DOHH2 (cell line): ENCODE data around the gene ITPR2.

Source experiments
- H3F3A ChIP-seq: fragments of 200-600 bp; sonication (generic), shearing (Covaris generic); 2 replicates; pipeline ENCODE4 v1.6.0; 2016; ENCODE audit warnings: antibody characterized with exemption, mild to moderate bottlenecking; ENCODE audit not compliant: control insufficient read depth, insufficient read depth
- H3K27ac ChIP-seq: fragments of 200-600 bp; sonication (generic); 2 replicates; pipeline ENCODE4 v1.5.1; 2014; ENCODE audit warnings: low read depth, mild to moderate bottlenecking, low read length, moderate library complexity
- H3K27me3 ChIP-seq: fragments of 200-600 bp; sonication (generic); 2 replicates; pipeline ENCODE4 v1.6.1; 2014; ENCODE audit warnings: mild to moderate bottlenecking, low read length, mixed read lengths; ENCODE audit not compliant: control insufficient read depth
- H3K36me3 ChIP-seq: fragments of 200-600 bp; sonication (generic); 2 replicates; pipeline ENCODE4 v1.6.1; 2014; ENCODE audit warnings: mild to moderate bottlenecking, low read length, moderate library complexity, mixed read lengths; ENCODE audit not compliant: control insufficient read depth
- H3K4me1 ChIP-seq: fragments of 200-600 bp; sonication (generic); 2 replicates; pipeline ENCODE4 v1.6.1; 2014; ENCODE audit warnings: mild to moderate bottlenecking, low read length, mixed read lengths; ENCODE audit not compliant: control insufficient read depth
- H3K4me2 ChIP-seq: fragments of 200-600 bp; sonication (generic); 2 replicates; pipeline ENCODE4 v1.6.0; 2014; ENCODE audit warnings: mild to moderate bottlenecking, low read length, moderate library complexity
- H3K4me3 ChIP-seq: fragments of 200-600 bp; sonication (generic); 2 replicates; pipeline ENCODE4 v1.5.1; 2014; ENCODE audit warnings: mild to moderate bottlenecking, low read length, mixed read lengths
- H3K79me2 ChIP-seq: fragments of 200-600 bp; sonication (generic); 2 replicates; pipeline ENCODE4 v1.6.1; 2014; ENCODE audit warnings: mild to moderate bottlenecking, low read length, mixed read lengths; ENCODE audit not compliant: control insufficient read depth
- H3K9me2 ChIP-seq: fragments of 200-600 bp; sonication (generic); replicated peaks from 2 replicates; pipeline ENCODE4 v1.6.1; 2014; ENCODE audit warnings: mild to moderate bottlenecking, low read length, mixed read lengths; ENCODE audit not compliant: control insufficient read depth
- H3K9me3 ChIP-seq: fragments of 200-600 bp; sonication (generic); 2 replicates; pipeline ENCODE4 v1.6.1; 2014; ENCODE audit warnings: antibody characterized with exemption, low read length, mixed read lengths; ENCODE audit not compliant: control insufficient read depth, insufficient read depth
- H4K20me1 ChIP-seq: fragments of 200-600 bp; sonication (generic); 2 replicates; pipeline ENCODE4 v1.6.0; 2014; ENCODE audit warnings: low read depth, mild to moderate bottlenecking, antibody characterized with exemption, low read length, moderate library complexity; ENCODE audit not compliant: control insufficient read depth, insufficient read depth
- EZH2phosphoT487 ChIP-seq: fragments of 200-600 bp; sonication (generic); IDR thresholded peaks from 2 replicates; pipeline ENCODE4 v1.6.1; 2017; ENCODE audit warnings: borderline replicate concordance, mild to moderate bottlenecking, antibody characterized with exemption, low read length, moderate library complexity, mixed read lengths
- TF ChIP-seq, protein P1 (sequence below): fragments of 200-600 bp; sonication (generic); IDR thresholded peaks from one replicate; pipeline ENCODE4 v1.5.1; 2014; ENCODE audit warnings: antibody characterized with exemption, mild to moderate bottlenecking, low read depth, low read length; ENCODE audit not compliant: poor library complexity, severe bottlenecking

Gene ITPR2

GRCh38 chr12:26535826-26536225 is 297.2 kb downstream of the ITPR2 start:
- no peak overlapping the region for H3K4me2 ChIP-seq
- TF ChIP-seq, protein P1, sequence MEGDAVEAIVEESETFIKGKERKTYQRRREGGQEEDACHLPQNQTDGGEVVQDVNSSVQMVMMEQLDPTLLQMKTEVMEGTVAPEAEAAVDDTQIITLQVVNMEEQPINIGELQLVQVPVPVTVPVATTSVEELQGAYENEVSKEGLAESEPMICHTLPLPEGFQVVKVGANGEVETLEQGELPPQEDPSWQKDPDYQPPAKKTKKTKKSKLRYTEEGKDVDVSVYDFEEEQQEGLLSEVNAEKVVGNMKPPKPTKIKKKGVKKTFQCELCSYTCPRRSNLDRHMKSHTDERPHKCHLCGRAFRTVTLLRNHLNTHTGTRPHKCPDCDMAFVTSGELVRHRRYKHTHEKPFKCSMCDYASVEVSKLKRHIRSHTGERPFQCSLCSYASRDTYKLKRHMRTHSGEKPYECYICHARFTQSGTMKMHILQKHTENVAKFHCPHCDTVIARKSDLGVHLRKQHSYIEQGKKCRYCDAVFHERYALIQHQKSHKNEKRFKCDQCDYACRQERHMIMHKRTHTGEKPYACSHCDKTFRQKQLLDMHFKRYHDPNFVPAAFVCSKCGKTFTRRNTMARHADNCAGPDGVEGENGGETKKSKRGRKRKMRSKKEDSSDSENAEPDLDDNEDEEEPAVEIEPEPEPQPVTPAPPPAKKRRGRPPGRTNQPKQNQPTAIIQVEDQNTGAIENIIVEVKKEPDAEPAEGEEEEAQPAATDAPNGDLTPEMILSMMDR, result no peak
- TF ChIP-seq EZH2phosphoT487, result no peak
- no peaks in the 10 kb centered on the region for H3K27me3 ChIP-seq
- no peaks in the 10 kb centered on the region for H3F3A ChIP-seq
- H3K27ac ChIP-seq, result no peak overlapping the region
- H3K9me3 ChIP-seq, result no peaks in the 10 kb centered on the region
- H3K79me2 ChIP-seq, result no peaks in the 10 kb centered on the region
- no peaks in the 10 kb centered on the region for H3K36me3 ChIP-seq
- no peaks in the 10 kb centered on the region for H3K9me2 ChIP-seq
- H3K4me1 ChIP-seq, result no peaks in the 10 kb centered on the region
- no peaks in the 10 kb centered on the region for H4K20me1 ChIP-seq
- no peak overlapping the region for H3K4me3 ChIP-seq

DNA sequence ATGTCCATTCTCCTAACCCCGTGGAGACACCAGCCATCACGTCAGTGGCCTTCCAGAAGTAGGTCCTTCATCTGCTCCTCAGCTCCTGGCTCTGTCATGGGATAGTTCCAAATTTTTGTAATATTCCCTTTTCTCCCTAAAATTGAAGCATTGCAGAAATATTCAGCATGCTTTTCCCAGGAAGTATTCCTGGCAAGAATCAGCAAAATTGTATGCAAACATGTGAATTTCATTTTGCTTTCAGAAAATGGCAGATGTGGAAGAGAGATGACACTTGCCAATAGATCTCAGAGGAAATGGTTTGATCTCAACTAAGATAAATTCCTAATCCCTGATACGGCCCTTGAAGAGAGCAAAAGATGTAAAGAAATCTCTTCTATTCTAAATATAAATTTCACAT is 298.9 kb downstream of the ITPR2 start:
- Histone ChIP-seq H3F3A (no peaks in the 10 kb centered on the region), H3K27ac (no peak overlapping the region), H3K4me3 (no peak overlapping the region), H3K4me1 (no peaks in the 10 kb centered on the region), H3K4me2 (no peak overlapping the region), H3K36me3 (no peaks in the 10 kb centered on the region), H4K20me1 (no peaks in the 10 kb centered on the region), H3K27me3 (no peaks in the 10 kb centered on the region), H3K9me2 (no peaks in the 10 kb centered on the region), H3K9me3 (no peaks in the 10 kb centered on the region), H3K79me2 (no peaks in the 10 kb centered on the region)
- TF ChIP-seq, protein P1, result no peak
- no peak for TF ChIP-seq EZH2phosphoT487

DNA sequence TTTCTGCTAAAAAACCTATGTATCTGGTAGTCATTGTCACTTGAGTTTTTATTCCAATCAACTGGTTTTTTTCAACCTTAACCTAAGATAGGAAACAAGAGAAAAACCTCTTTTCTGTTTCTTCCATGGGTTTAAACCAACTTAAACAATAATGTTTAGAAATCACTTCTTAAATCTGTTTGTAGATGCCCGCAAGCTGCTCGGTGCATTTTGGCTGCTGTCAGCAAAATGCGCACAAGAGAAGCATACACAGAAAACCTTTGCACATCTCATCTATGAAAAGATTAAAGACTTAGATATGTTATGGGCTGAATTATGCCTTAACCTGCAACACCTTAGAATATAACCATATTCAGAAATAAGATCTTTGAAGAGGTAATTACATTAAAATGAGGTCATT is 299.8 kb downstream of the ITPR2 start:
- no peaks in the 10 kb centered on the region for H3K36me3 ChIP-seq

More for the DNA sequence above, 299.8 kb downstream of the ITPR2 start:
- no peaks in the 10 kb centered on the region for H3F3A ChIP-seq
- no peaks in the 10 kb centered on the region for H3K79me2 ChIP-seq
- no peaks in the 10 kb centered on the region for H3K27me3 ChIP-seq
- no peaks in the 10 kb centered on the region for H3K4me1 ChIP-seq
- TF ChIP-seq, protein P1, result no peak
- TF ChIP-seq EZH2phosphoT487, result no peak
- no peak overlapping the region for H3K4me3 ChIP-seq
- H3K9me2 ChIP-seq, result no peaks in the 10 kb centered on the region
- H3K27ac ChIP-seq, result no peak overlapping the region
- no peaks in the 10 kb centered on the region for H3K9me3 ChIP-seq
- H4K20me1 ChIP-seq, result no peaks in the 10 kb centered on the region
- no peak overlapping the region for H3K4me2 ChIP-seq
